Omental fat pad (tissue), 4 donors: ENCODE results near the gene WWTR1. TPM values are rescaled to one million over a fixed set of nuclear protein-coding genes. Genes with fewer than 3 reads are reported as not detected.

Source experiments
- ATAC-seq: fragments of 150-250 bp; one replicate; pipeline ENCODE4 v1.9.1; 2016; ENCODE audit warnings: mild to moderate bottlenecking, moderate library complexity; ENCODE audit not compliant: low FRiP score
- DNase-seq: peaks from one replicate; pipeline ENCODE4 v3.0.0-alpha.2; 2019; ENCODE audit warnings: low spot score
- total RNA-seq, 4 donors: library from RNA; depleted of rRNA; stranded (reverse); fragments of >200 nt; gene quantifications; one replicate each; pipeline ENCODE4 v1.1.0, GENCODE V29; 2016
- TF ChIP-seq, protein P1 (sequence below), 3 donors: fragments of 450-650 bp; IDR thresholded peaks; one replicate each; pipeline ENCODE4 v1.5.1; 2016 to 2017; ENCODE audit warnings: antibody characterized with exemption in 3 of 3, mild to moderate bottlenecking in 3 of 3, moderate library complexity in 2 of 3

The WWTR1 gene
- total RNA-seq: 100 to 1,000 TPM in 1 of 4 donors, 10 to 100 TPM in 3; 57.4 to 130 (median 77.7) TPM

DNA sequence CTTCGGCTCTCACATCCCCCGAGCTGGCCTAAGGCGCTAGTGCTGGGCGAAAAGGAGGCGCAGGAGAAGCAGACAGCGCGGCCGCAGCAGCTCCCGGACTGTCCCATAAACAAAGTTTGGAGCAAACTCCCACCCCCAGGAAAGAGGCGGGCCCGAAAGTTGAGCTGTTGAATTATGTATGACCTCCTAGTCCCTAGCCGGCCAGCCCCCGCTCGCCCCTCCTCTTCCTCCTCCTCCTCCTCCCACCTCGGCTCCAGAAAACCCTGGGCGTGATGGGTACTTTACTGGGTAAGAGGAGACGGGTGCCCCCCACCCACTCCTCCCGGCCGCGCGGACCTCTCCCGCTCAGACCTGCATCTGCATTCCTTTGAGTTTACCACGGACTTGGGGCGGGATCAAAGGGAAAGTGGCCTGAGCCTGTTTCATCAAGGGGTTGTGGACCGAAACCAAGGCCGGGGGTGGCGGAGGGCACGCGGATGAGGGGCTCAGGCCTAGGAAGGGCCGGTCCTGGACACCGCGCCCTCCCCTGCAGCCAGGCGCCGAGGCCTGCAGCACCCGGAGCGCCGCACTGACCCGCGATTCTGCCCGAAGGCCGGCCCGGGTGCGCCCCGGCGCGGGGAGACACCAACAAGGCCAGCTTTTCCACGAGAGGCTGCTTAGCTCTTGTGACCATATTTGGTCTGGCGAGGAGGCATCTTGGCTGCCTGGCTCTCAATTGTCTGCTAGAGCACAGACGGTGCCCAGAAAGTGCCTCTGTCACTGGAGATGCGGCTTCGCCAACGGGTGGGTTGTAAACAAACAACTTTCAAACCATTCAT is at the start of gene WWTR1:
TSS of gene WWTR1 (minus strand) at position 100 of the 818 bp plus-strand sequence. CDS start 719 bp downstream, outside the sequence.
- DNase-seq: peak; percentile 79
- peak; percentile 88 for ATAC-seq
- TF ChIP-seq, protein P1, sequence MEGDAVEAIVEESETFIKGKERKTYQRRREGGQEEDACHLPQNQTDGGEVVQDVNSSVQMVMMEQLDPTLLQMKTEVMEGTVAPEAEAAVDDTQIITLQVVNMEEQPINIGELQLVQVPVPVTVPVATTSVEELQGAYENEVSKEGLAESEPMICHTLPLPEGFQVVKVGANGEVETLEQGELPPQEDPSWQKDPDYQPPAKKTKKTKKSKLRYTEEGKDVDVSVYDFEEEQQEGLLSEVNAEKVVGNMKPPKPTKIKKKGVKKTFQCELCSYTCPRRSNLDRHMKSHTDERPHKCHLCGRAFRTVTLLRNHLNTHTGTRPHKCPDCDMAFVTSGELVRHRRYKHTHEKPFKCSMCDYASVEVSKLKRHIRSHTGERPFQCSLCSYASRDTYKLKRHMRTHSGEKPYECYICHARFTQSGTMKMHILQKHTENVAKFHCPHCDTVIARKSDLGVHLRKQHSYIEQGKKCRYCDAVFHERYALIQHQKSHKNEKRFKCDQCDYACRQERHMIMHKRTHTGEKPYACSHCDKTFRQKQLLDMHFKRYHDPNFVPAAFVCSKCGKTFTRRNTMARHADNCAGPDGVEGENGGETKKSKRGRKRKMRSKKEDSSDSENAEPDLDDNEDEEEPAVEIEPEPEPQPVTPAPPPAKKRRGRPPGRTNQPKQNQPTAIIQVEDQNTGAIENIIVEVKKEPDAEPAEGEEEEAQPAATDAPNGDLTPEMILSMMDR (IDR thresholded peaks at IDR 0.05): no peak

DNA sequence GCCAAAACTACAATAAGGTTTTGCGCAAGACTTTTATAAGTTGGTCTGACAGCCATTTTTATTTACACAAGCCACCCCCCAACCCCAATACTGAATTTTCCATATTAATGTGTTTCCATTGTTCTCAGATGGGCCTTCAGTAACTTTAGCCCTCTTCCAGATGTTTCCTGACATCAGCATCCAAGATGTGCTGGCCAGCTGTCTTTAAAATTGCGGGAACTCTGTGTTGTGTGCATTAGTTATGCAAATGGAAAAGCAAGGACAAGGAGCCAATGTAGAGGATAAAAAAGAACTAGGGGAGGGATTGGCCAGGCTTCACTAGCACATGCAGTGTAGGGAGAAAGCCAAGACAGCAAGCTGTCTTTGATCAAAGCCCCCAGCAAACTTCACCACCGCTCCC is 49.1 kb upstream of the WWTR1 start:
- no peak for DNase-seq
- no peak for ATAC-seq
- TF ChIP-seq, protein P1 (IDR thresholded peaks at IDR 0.05): no peak

DNA sequence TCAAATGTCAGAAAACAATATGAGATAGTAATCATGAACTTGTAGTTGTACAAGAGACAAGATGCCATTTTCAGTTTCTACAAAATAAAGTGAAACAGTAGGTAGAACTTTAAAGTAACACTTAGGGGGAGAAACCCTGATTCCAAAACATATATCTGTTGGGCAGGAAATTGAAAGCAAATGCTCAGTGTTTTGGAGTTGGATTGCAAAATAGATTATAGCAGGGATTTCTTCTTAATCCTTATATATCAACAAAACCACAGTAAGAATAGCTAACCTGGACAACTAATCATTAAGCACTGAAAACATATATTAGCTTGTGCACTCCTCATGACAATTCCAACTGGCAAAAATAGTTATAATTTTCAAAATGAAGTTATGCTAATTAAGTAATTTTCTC is 47.6 kb upstream of the WWTR1 start:
- TF ChIP-seq, protein P1 (IDR thresholded peaks at IDR 0.05): no peak
- DNase-seq: no peak
- no peak for ATAC-seq

DNA sequence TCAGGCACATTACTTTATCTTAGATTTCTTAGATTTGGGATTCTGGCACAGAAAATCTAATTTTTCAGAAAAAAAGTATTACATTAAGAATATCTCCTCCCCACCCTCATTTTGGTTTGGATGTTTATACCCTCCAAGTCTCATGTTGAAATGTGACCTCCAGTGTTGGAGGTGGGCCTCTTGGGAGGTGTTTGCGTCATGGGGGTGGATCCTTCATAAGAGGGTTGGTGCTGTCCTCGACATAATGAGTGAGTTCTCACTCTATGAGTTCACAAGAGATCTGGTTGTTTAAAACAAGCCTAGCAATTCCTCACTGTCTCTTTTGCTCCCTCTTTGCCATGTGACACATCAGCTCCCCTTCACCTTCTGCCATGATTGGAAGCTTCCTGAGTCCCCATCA is 45.6 kb upstream of the WWTR1 start:
- TF ChIP-seq, protein P1 (IDR thresholded peaks at IDR 0.05): no peak
- DNase-seq: no peak
- ATAC-seq: no peak

- ATAC-seq (no peak), DNase-seq (no peak)
- TF ChIP-seq, protein P1 (IDR thresholded peaks at IDR 0.05): no peak
Measured at GRCh38 chr3:149702691-149703441, 45.0 kb upstream of the WWTR1 start.

DNA sequence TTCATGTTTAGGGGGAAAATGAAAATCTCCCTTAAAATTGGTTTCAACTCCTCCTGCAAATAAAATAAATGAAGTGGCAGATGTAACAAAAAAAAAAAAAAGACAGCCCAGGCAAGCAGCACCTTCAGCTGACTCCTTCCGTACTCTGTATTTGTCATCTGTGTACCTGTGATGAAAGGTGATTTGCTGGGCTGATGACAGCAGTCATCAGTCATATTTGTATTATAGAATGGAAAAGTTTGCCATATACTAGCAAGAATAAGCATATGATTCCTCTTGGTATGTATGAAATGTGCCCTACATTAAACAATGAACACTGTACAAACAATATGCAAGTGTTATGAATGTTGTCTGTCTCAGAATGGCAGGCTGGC is 44.1 kb upstream of the WWTR1 start:
- ATAC-seq (no peak), DNase-seq (no peak)
- TF ChIP-seq, protein P1 (IDR thresholded peaks at IDR 0.05): no peak
